Stimulated activated CD4-positive, alpha-beta T cell treated with anti-CD3 and anti-CD28 coated beads, Interleukin-4, amount 100 ng/mL, for 1 hour (primary cell): ENCODE data around the gene CFAP70.

Source experiments
- DNase-seq: peaks from one replicate; pipeline ENCODE4 v3.0.0-alpha.2; 2020

The CFAP70 gene

DNA sequence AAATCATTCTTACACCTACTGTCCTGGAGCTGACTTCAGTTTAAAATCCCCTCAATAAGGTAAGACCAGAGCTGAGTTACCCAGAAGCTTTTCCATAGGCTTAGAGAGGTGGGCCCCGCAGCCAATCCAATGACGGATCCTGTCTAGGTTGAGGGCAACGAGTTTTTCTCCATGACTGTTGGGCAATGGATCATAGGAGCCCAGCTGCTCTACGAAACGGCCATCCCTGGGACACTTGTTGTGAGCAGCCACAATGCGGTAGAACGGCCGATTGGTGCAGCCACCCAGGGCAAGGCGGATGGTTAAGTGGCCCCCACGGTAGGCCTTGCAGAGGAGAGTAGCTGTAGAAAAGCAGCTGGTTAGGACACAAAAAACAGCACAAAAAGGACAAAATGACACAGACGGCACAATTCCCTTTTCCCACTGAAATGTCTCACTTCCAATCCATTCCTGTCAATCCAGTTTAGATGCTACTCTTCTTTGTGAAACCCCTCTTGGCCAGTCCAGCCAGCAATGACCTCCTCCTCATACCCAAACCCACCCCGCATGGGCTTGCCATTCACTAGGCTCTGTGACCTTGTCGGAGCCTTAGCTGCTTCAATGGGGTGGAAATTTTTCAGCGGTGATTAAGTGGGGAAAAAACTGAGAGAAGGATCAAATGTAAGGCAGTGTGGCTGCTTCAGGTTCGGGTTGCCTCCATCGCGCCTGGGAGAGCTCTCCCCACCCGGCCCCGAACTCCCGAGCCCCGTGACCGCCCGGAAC is 106.8 kb downstream of the CFAP70 start:
- peak; percentile 4 for DNase-seq

DNA sequence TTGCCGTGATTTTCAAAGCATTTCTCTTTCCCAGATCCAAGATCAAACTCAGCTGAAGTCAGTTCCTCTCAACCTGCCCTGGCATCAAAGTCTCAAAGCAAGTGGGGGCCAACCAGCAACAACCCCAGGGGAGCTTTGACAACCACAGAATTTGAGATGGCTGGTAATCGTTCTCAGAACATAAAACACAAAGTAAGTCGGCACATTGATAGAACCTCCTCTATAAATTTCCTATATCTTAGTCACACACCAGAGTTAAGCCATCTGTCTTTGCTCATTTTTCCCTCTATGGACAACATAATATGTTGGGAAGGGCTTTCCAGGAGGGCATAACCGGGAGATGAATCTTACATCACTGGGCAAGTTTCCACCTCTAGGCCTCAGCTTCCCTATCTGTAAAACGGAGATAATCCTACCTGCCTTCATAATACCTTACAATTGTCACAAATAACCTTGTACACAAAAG is 110.4 kb downstream of the CFAP70 start:
- DNase-seq = no peak

DNA sequence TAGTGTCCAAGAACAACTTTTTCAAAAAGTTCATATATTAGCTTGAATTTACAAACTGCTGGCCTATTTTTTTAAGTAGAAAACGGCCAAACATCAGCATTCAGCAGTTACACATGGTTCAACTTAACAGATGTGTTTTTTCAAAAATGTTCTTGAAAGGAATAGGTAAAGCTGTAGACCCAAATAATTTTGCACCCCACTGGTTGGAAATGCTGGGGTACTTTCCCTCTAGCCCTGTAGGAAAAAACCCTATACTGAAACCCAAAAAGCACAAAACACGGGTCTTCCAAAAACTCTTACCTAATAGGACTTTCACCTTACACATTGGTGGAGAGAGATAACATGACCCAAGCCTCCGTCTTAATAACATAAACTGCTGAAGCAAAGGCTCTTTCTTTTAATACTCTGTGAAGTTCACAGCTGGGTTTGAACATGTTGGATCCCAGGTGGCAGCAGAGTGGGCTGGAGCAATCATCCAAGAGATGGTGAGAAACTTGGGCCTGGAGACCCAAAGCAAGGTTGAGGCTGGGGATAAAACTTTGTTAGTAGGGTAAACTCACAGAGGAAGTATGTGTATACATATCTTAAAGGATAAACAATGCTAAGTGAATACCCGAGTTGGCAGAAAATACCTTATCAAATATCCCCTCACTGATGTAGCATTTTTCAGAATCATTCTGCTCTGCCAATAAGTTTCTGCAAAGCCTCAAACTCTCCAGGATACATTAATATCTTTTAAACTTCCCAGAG is 111.0 kb downstream of the CFAP70 start:
- no peak for DNase-seq

- DNase-seq = peak; percentile 98
Observed at GRCh38 chr10:73246646-73247508, 111.8 kb downstream of the CFAP70 start, which contains the start of gene DNAJC9. Gene DNAJC9, minus strand, starts transcription at chr10:73247255. Its CDS starts 66 bp downstream, at chr10:73247189.

DNA sequence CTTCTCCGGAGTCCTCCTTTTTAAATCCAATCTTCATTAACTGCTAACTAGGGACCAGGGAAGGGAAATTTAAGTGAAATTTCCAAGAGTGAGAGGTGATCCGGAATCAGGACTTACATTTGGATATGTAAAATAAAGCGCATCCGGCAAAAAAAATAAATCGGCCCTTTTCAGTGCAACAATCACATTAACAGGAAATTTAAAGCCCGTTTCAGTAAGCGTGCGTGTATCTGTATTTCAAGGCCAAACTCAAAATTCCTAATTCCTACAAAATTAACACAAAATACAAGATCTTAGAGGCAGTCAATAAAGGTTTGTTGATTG is 112.4 kb downstream of the CFAP70 start:
- DNase-seq = no peak

DNA sequence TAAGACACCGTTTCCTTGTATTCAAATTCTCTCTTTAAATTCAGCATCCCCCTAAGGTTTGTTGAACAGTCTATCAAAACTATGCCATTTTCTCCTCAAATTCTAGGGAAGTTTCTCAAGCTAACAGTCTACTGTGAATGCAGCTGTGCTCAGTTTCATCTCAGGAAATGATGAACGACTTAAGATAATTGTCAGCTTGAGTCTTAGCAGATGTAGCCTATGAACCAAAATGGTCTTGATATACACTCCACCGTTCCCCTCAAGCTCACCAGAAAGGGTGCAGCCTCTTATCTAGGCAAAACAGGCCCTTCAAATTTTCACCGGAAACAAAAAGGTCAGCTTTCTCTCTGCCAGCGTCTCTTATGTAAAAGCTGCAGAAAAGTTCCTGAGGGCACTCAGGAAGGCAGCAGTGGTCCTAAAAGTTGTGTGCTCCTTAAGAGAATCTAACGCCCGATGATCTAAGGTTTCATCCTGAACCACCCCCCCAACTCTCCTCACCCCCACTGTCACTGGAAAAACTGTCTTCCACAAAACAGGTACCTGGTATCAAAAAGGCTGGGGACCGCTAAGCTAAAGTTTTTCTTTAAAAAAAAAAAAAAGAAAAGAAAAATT is 113.7 kb downstream of the CFAP70 start:
- no peak for DNase-seq

DNA sequence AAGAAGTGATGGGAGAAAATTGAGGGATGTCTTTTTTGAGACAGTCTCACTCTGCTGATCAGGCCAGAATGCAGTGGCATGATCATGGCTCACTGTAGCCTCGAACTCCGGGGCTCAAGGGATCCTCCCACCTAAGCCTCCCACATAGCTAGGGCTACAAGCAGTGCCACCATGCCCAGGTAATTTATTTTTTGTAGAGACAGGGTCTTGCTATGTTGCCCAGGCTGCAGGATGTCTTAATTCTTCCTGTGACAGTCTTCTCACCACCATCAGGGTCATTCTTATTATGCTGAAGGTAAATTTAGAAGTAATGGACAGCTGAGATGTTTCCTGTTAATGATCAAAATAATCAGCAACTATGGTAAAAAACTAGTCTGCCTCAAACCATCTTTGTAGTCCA is 118.8 kb downstream of the CFAP70 start:
- no peak for DNase-seq

- DNase-seq = no peak
Observed at GRCh38 chr10:73238990-73239566, 119.6 kb downstream of the CFAP70 start.

DNA sequence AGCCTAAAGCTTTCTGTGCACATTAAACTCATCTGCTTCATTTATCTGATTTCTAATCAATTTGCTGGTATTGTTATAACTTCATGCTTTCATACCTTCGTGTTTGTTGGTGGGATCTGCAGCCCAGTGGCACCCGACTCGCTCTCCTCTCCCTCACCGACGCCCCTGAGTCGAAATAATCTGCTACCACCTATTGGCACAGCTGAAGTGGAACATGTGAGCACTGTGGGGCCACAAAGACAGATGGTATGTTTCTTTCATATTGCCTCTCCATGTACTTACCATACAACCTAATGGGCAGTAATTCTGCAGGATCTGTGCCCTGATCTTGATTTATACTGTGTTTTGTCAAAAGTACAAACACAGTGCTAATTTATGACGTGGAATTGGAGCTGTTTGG is 124.0 kb downstream of the CFAP70 start:
- DNase-seq = no peak

DNA sequence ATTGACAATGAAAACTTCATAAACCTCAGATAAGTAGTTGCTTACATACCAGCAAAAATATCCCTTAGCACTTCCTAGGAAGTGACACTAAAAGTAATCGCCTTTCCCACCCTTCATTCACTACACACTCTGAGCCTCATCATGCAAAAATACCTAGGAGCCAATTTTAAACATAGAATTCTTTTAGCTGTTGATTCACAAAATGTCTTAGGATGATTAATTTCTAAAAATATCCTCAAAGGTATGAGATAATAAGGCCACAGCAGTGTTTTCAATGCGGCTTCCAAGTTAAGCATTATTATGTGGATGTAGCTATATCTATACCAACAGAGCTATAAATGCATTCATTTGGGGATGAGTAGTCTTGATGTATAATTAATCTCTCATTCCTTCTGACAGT is 124.8 kb downstream of the CFAP70 start:
- DNase-seq = no peak

- DNase-seq = no peak
Observed at GRCh38 chr10:73232887-73233286, 125.8 kb downstream of the CFAP70 start.

DNA sequence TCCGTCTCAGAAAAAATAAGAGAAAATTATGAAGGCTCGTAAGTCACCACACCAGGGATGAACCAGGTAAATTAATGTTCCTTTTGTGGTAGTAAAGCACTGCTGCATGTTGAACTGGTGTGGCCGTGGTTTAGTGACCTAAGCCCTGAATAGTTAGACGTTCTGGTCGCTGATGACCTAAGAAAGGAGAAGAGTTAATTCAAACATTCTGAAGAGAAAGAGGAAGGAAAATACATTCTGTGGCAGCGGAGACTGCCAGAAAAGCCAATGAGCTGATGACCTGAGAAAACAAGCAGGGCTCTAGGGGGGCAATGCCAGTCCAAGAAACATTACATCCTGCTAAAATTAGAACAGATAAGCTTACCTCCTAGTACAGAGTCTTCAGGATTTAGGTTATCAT is 129.1 kb downstream of the CFAP70 start:
- DNase-seq = no peak

- DNase-seq = no peak
Observed at GRCh38 chr10:73228247-73228646, 130.4 kb downstream of the CFAP70 start.

- DNase-seq = no peak
Observed at GRCh38 chr10:73226663-73227062, 132.0 kb downstream of the CFAP70 start.

DNA sequence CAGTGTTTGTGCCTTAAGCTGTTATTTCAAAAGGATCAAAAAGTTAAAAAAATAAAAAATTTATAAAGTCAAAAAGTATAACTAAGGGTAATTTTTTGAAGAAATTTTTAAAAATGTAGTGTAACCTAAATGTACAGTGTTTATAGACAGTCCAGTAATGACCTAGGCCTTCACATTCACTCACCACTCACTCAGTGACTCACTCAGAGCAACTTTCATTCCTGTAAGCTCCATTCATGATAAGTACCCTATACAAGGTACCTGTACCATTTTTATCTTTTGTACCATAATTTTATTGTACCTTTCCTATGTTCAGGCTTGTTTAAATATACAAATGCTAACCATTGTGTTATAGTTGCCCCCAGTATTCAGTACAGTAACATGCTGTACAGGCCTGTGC is 133.1 kb downstream of the CFAP70 start:
- no peak for DNase-seq

GRCh38 chr10:73220989-73221388 is 137.7 kb downstream of the CFAP70 start:
- DNase-seq = no peak

- DNase-seq = no peak
Observed at GRCh38 chr10:73219384-73219783, 139.3 kb downstream of the CFAP70 start.

- DNase-seq = no peak
Observed at GRCh38 chr10:73218431-73219191, 140.1 kb downstream of the CFAP70 start.

- DNase-seq = no peak
Observed at GRCh38 chr10:73217628-73218027, 141.0 kb downstream of the CFAP70 start.

DNA sequence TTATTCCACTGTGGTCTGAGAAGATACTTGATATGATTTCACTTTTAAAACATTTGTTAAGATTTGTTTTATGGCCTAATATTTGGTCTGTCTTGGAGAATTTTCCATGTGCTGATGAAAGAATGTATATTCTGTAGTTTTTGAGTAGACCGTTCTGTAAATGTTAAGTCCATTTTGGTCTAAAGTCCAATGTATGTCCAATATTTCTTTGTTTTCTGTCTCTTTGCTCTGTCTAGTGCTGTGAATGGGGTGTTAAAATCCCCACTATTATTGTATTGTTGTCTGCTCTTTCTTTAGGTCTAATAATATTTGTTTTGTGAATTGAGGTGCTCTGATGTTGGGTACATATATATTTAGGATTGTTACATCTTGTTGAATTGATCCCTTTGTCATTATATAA is 142.9 kb downstream of the CFAP70 start:
- DNase-seq = no peak

DNA sequence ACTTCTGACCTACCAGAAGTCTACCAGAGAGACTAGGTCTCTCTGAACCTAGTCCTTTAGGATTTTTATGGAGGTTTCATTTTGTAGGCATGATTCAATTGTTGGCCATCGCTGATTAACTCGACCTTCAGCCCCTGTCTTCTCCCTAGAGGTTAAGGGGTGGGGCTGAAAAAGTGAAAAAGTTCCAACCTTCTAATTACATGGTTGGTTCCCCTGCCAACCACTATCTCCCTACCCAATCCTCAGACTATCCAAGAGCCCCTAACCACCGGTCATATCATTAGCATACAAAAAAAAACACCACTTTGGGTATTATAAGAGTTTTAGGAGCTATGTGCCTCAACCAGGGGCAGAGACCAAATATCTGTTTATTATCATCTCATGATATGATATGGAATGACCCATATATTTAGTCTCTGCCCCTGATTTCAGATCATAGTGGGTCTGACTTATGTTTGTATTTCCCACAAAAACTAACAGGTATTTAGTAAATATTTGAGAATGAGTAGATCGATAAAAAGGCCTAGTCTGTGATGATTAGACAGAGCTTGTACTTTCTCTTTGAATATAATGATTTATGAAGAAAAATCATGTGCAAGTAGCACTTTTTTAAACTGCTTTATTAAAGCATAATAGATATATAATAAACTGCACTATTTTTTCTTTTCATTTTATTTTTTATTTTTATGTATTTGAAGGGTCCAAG is 147.4 kb downstream of the CFAP70 start:
- no peak for DNase-seq
